ENCODE data around the gene ARHGAP29. TPM values are rescaled to one million over a fixed set of nuclear protein-coding genes. Genes with fewer than 3 reads are reported as not detected.

ARHGAP29 gene
- total and polyA plus RNA-seq, 2 of the 8 experiments (the other 6 are each of a cell fraction or from before 2014, with no cell fraction given): 0.57 to 3.2 TPM

DNA sequence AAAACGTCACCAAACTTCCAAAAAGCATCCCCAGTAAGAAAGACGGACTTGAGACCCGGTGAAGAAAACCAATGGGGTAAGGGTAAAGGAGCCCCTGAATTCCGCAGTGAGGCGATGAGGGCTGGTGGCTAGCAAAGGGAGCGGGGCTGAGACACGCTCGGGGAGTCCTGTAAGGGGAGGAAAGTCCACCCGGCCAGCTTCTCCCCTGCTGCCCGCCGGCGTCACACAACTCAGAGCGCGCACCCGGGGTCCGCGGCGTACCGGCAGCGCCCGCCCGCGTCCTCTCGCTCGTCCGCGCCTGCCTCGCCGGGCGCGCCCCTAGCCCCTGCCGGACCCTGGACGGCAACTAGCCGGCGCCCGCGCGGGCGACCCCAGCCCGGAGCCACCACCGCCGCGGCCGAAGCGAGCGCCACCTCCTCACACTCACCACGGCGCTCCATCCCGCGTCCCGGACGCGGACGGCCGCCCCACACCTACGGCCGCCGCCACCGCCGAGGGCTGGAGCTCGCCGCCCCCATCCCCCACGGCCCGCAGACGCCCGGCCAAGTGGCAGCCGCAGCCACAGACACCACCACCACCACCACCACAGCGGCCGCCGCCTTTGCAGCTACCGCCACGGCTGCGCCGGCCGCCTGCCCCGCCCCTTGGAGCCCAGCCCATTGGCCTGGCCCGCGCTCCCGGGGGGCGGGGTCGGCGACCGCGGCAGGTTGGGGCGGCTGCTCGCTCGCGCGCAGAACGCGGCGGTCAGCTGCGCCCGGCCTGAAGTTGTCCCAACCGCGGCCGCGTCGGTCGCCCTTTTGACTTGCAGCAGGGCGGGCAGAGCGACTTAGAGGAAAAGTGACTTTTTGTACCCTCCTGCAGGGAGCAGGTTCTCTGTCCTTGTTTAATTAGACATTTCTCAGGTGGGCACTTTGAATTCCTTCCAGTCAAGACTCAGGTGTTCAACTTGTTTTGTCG lies 10.0 kb upstream of the ARHGAP29 start (continued):
- TF ChIP-seq, protein P1, sequence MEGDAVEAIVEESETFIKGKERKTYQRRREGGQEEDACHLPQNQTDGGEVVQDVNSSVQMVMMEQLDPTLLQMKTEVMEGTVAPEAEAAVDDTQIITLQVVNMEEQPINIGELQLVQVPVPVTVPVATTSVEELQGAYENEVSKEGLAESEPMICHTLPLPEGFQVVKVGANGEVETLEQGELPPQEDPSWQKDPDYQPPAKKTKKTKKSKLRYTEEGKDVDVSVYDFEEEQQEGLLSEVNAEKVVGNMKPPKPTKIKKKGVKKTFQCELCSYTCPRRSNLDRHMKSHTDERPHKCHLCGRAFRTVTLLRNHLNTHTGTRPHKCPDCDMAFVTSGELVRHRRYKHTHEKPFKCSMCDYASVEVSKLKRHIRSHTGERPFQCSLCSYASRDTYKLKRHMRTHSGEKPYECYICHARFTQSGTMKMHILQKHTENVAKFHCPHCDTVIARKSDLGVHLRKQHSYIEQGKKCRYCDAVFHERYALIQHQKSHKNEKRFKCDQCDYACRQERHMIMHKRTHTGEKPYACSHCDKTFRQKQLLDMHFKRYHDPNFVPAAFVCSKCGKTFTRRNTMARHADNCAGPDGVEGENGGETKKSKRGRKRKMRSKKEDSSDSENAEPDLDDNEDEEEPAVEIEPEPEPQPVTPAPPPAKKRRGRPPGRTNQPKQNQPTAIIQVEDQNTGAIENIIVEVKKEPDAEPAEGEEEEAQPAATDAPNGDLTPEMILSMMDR (IDR thresholded peaks at IDR 0.05; ENCODE audit: control extremely low read depth in 1 of 3, insufficient read depth in 1 of 3, low read depth in 1 of 3, low read length in 3 of 3): 0 out of 4 replicates have a peak, but pooled peaks of 1 of the 3 experiments have one; percentile 1
- TF ChIP-seq RBBP5 (IDR thresholded peaks at IDR 0.05; ENCODE audit: borderline replicate concordance, low read depth, low read length): 0 out of 2 replicates have a peak, but pooled peaks have one; percentile 22
- TF ChIP-seq, protein P2, sequence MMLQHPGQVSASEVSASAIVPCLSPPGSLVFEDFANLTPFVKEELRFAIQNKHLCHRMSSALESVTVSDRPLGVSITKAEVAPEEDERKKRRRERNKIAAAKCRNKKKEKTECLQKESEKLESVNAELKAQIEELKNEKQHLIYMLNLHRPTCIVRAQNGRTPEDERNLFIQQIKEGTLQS (IDR thresholded peaks at IDR 0.05; ENCODE audit: insufficient read depth, low read depth, low read length): no peak
- TF ChIP-seq, protein P3, sequence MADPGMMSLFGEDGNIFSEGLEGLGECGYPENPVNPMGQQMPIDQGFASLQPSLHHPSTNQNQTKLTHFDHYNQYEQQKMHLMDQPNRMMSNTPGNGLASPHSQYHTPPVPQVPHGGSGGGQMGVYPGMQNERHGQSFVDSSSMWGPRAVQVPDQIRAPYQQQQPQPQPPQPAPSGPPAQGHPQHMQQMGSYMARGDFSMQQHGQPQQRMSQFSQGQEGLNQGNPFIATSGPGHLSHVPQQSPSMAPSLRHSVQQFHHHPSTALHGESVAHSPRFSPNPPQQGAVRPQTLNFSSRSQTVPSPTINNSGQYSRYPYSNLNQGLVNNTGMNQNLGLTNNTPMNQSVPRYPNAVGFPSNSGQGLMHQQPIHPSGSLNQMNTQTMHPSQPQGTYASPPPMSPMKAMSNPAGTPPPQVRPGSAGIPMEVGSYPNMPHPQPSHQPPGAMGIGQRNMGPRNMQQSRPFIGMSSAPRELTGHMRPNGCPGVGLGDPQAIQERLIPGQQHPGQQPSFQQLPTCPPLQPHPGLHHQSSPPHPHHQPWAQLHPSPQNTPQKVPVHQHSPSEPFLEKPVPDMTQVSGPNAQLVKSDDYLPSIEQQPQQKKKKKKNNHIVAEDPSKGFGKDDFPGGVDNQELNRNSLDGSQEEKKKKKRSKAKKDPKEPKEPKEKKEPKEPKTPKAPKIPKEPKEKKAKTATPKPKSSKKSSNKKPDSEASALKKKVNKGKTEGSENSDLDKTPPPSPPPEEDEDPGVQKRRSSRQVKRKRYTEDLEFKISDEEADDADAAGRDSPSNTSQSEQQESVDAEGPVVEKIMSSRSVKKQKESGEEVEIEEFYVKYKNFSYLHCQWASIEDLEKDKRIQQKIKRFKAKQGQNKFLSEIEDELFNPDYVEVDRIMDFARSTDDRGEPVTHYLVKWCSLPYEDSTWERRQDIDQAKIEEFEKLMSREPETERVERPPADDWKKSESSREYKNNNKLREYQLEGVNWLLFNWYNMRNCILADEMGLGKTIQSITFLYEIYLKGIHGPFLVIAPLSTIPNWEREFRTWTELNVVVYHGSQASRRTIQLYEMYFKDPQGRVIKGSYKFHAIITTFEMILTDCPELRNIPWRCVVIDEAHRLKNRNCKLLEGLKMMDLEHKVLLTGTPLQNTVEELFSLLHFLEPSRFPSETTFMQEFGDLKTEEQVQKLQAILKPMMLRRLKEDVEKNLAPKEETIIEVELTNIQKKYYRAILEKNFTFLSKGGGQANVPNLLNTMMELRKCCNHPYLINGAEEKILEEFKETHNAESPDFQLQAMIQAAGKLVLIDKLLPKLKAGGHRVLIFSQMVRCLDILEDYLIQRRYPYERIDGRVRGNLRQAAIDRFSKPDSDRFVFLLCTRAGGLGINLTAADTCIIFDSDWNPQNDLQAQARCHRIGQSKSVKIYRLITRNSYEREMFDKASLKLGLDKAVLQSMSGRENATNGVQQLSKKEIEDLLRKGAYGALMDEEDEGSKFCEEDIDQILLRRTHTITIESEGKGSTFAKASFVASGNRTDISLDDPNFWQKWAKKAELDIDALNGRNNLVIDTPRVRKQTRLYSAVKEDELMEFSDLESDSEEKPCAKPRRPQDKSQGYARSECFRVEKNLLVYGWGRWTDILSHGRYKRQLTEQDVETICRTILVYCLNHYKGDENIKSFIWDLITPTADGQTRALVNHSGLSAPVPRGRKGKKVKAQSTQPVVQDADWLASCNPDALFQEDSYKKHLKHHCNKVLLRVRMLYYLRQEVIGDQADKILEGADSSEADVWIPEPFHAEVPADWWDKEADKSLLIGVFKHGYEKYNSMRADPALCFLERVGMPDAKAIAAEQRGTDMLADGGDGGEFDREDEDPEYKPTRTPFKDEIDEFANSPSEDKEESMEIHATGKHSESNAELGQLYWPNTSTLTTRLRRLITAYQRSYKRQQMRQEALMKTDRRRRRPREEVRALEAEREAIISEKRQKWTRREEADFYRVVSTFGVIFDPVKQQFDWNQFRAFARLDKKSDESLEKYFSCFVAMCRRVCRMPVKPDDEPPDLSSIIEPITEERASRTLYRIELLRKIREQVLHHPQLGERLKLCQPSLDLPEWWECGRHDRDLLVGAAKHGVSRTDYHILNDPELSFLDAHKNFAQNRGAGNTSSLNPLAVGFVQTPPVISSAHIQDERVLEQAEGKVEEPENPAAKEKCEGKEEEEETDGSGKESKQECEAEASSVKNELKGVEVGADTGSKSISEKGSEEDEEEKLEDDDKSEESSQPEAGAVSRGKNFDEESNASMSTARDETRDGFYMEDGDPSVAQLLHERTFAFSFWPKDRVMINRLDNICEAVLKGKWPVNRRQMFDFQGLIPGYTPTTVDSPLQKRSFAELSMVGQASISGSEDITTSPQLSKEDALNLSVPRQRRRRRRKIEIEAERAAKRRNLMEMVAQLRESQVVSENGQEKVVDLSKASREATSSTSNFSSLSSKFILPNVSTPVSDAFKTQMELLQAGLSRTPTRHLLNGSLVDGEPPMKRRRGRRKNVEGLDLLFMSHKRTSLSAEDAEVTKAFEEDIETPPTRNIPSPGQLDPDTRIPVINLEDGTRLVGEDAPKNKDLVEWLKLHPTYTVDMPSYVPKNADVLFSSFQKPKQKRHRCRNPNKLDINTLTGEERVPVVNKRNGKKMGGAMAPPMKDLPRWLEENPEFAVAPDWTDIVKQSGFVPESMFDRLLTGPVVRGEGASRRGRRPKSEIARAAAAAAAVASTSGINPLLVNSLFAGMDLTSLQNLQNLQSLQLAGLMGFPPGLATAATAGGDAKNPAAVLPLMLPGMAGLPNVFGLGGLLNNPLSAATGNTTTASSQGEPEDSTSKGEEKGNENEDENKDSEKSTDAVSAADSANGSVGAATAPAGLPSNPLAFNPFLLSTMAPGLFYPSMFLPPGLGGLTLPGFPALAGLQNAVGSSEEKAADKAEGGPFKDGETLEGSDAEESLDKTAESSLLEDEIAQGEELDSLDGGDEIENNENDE (IDR thresholded peaks at IDR 0.05; ENCODE audit: insufficient replicate concordance, low read length): no peak
- no peak for TF ChIP-seq BRCA1 (IDR thresholded peaks at IDR 0.05; ENCODE audit: low read depth, low read length)
